Superior temporal gyrus (tissue), 1 donor: ENCODE data around the gene SUPT5H.
"Not testable (repeated sequence)": the region's sequence is repeated elsewhere in the genome, so short reads cannot be mapped to it uniquely, and the experiment has no call there.

ENCODE experiments used
- DNase-seq: peaks from one replicate; pipeline ENCODE4 v3.0.0-alpha.2; 2016; ENCODE audit errors: extremely low spot score

The SUPT5H gene

GRCh38 chr19:39465956-39466747, 20.8 kb downstream of the SUPT5H start:
- no peak for DNase-seq

DNA sequence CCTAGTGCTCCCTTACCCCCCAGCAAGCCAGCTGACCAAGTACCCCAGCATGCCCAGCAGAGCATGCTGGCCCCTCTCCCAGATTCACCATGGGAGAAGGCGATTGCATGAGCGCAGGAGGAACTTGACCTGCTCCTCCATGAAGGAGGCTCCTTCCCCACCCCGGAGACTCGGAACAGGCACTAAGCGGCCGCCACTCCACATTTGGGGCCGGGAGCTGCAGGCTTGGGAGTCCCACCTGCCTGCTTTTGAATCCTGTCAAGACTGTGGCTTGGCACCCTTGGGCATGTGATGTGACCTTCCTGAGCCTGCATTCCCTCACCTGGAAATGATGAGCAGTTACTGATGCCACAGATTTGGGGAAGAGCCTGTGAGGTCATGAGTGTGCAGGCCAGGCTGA, 22.6 kb downstream of the SUPT5H start:
- no peak for DNase-seq

DNA sequence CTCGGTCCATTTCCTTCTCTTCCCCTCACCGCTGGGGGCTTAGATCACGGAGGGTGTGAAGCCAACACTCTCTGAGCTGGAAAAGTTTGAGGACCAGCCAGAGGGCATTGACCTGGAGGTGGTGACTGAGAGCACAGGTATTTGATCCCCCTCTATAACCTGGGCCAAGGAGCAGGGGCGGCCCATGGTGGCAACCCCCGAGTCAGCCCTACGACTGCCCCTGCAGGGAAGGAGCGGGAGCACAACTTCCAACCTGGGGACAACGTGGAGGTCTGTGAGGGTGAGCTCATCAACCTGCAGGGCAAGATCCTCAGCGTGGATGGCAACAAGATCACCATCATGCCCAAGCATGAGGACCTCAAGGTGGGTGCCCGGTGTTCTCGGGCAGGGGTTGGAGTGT, 23.7 kb downstream of the SUPT5H start:
- no peak for DNase-seq

DNA sequence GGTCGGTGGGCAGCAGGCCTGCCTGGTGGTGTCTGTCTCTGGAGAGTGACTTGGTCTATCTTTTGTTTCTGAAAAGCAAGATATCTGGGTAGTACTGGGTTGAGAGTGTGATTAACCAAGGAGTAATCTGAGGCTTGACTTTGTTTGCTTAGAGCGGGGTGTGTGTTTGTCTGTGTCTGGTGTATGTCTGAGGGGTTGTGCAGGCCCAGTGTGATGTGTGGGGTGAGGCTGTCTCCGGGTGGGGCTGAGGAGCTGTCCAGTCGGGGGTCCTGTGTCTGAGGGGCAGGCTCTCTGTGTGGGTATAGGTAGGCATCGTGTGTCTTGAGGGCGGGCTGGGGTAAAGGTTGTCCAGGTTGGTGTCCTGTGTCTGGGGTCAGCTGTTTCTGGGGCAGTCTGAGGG, 24.2 kb downstream of the SUPT5H start:
- no peak for DNase-seq

- DNase-seq: no peak
Measured at GRCh38 chr19:39470724-39471339, 25.4 kb downstream of the SUPT5H start.

GRCh38 chr19:39471756-39472536, 26.6 kb downstream of the SUPT5H start:
- DNase-seq: no peak

DNA sequence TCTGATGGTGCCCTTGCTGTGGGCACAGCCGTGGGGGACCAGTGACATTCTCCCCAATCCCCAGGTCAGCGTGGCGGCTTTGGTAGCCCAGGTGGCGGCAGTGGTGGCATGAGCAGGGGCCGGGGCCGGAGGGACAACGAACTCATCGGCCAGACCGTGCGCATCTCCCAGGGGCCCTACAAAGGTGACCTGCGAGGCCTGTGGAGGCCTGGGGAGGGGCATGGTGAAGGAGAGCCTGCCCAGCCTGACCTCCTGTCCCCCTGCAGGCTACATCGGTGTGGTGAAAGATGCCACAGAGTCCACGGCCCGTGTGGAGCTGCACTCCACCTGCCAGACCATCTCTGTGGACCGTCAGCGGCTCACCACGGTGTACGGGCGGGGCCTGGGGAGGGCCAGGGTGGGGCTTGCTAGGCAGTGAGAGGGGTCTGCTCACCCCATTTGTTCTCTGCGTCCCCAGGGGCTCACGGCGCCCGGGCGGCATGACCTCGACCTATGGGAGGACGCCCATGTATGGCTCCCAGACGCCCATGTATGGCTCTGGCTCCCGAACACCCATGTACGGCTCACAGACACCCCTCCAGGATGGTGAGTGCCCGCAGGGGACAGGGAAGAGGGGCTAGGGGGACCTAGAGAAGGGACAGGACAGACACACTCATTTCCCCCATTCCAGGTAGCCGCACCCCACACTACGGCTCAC, 27.5 kb downstream of the SUPT5H start:
- no peak for DNase-seq

DNA sequence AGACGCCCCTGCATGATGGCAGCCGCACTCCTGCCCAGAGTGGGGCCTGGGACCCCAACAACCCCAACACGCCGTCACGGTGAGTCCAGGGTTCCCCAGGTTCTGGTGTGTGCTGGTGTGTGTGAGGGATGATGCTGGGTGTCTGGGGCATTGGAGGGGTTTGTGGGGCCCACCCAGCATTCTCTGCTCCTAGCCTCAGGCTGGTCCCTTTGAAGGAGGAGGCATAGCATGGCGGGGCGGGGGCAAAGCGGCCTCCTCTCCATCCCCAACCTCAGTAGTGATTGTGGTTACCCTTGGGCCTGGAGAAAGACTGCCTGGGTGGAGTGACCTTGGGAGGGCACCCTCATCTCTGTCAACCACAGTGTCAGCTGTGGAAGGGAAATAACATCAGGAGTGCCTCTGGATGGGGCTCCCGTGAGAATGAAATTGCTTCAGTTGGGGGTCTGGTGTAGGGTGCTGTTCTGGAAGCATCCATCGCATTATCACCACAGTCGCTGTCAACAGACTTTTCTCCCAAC, 28.1 kb downstream of the SUPT5H start:
- no peak for DNase-seq

- DNase-seq: peak; percentile 35
Measured at GRCh38 chr19:39474139-39474620, 28.8 kb downstream of the SUPT5H start.

- DNase-seq: no peak
Measured at GRCh38 chr19:39475748-39476147, 30.4 kb downstream of the SUPT5H start.

DNA sequence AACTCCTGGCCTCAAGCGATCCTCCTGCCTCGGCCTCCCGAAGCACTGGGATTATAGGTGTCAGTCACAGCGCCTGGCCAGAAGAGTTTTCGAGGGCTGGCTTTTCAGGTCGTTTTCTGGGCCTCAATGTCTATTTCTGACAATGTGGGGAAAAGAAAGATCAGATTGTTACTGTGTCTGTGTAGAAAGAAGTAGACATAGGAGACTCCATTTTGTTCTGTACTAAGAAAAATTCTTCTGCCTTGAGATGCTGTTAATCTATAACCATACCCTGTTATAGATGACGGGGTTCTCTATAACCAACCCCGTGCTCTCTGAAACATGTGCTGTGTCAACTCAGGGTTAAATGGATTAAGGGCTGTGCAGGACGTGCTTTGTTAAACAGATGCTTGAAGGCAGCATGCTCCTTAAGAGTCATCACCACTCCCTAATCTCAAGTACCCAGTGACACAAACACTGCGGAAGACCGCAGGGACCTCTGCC, 34.0 kb downstream of the SUPT5H start:
- not testable (repeated sequence) for DNase-seq

DNA sequence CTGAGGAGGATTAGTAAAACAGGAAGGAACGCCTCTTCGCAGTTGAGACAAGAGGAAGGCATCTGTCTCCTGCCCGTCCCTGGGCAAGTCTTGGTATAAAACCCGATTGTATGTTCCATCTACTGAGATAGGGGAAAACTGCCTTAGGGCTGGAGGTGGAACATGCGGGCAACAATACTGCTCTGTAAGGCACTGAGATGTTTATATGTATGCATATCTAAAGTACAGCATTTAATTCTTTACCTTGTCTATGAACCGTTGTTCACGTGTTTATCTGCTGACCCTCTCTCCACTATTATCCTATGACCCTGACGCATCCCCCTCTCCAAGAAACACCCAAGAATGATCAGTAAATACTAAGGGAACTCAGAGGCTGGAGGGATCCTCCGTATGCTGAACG, 34.5 kb downstream of the SUPT5H start:
- DNase-seq: no peak

- DNase-seq: peak; percentile 96
Measured at GRCh38 chr19:39480337-39481228, 35.2 kb downstream of the SUPT5H start, which contains the start of gene TIMM50. Gene TIMM50, plus strand, starts transcription at chr19:39480838. Its CDS starts 16 bp downstream, at chr19:39480854.

GRCh38 chr19:39481229-39481545, 35.8 kb downstream of the SUPT5H start:
- DNase-seq: no peak

DNA sequence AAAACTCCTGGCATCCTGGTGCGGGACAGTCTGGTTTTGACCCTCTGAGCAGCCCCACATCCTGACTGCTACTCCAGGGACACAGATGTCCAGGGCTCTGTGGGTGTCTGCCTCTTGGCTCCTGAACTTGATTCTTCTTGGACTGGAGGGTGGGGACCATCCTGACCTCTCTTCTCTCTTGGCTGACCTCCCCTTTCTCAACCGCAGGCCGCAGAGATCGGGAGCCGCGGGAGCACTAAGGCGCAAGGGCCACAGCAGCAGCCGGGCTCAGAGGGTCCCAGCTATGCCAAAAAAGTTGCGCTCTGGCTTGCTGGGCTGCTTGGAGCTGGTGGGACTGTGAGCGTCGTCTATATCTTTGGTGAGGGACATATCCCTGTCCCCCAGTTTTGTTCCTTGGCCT, 36.3 kb downstream of the SUPT5H start:
- DNase-seq: no peak

DNA sequence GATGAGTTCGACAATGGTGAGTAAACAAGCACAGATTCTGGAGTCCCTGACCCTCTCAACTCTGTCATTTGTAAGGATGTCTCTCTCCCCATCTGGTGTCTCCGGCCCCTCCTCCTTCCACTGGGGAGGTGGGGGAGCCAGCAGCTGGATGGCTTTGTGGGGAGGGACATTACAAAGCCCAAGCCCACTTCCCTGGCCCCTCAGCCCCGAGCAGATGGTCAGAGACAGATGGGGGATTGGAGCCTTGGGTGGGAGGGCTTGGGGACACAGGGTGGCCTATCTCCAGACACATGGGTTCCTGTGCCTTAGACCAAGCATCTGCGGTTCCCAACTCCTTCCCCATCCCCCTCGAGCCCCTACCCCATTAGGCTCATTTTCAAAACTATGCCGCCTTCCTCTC, 37.8 kb downstream of the SUPT5H start:
- DNase-seq: no peak

DNA sequence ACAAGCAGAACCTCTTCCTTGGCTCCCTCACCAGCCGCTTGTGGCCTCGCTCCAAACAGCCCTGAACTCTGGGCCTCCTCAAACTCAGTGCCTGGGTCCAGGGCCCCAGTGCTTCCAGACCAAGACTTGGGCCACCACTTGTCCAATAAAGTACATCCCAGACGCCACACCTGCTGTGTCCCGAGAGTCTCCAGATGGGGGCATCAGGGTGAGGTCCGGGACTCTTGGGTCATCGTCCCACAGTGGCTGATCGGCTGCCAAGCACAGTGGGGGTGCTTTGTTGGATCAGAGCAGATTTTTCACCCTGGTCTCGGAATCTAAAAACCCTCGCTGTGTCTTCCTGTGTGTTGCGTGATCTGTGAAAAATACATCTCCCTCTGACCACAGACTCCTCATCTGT, 44.4 kb downstream of the SUPT5H start:
- no peak for DNase-seq

- no peak for DNase-seq
Measured at GRCh38 chr19:39492225-39492624, 46.8 kb downstream of the SUPT5H start.

GRCh38 chr19:39492788-39493187, 47.4 kb downstream of the SUPT5H start:
- no peak for DNase-seq

DNA sequence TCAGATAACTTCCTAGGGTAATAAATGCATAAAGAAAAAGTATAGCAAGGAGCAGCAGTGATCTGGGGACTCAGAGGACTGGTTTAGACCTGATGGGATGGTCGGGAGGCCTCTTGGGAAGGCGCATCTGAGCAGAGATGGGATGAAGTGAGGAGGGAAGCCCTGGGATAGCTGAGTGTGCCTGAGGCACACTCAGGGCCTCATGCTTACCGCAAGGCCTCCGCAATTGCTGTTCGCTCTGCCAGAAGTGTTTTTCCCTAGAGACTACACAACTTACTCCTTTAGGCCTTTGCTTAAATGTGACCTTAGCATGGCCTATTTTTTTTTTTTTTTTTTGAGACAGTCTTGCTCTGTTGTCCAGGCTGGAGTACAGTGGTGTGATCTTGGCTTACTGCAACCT, 49.3 kb downstream of the SUPT5H start:
- no peak for DNase-seq

- DNase-seq: no peak
Measured at GRCh38 chr19:39496063-39496462, 50.7 kb downstream of the SUPT5H start.
